HEK293 (cell line): Measurements from ENCODE around the gene EDNRB.

ENCODE experiments used
- CTCF ChIA-PET: fragments of 350-600 bp; formaldehyde crosslinking; extraction: SDS; loops from one replicate; lab custom pipeline; 2021; ENCODE audit warnings: antibody characterized with exemption; lab: Yijun Ruan, JAX
- POLR2A ChIA-PET: fragments of 300-600 bp; formaldehyde crosslinking; extraction: SDS; loops from one replicate; lab custom pipeline; 2020; ENCODE audit warnings: antibody characterized with exemption, inconsistent platforms; lab: Yijun Ruan, JAX
- H3K27ac ChIP-seq: fragments of 200-500 bp; sonication (Bioruptor generic); 2 replicates; pipeline ENCODE4 v1.5.1; 2014; ENCODE audit warnings: low read depth, low read length, control low read depth, inconsistent platforms; ENCODE audit errors: extremely low read depth
- H3K36me3 ChIP-seq, 2 experiments: fragments of 200-500 bp in 1 of 2; sonication (Bioruptor generic) in 1 of 2; 1 replicate in 1 of 2; 2 replicates in 1 of 2; pipeline ENCODE4 v1.5.1; 2014 to 2017; ENCODE audit warnings: inconsistent platforms in 2 of 2, low read length in 2 of 2; ENCODE audit not compliant: control insufficient read depth in 2 of 2, insufficient read depth in 1 of 2
- H3K4me1 ChIP-seq: fragments of 200-500 bp; sonication (Bioruptor generic); 2 replicates; pipeline ENCODE4 v1.5.1; 2014; ENCODE audit warnings: mild to moderate bottlenecking, low read length, inconsistent platforms; ENCODE audit not compliant: control insufficient read depth, insufficient read depth
- H3K4me3 ChIP-seq: 2 replicates; pipeline ENCODE4 v1.5.1; 2011; ENCODE audit warnings: low read depth, mild to moderate bottlenecking, control low read depth, low read length, moderate library complexity
- H3K9me3 ChIP-seq: fragments of 200-500 bp; sonication (Bioruptor generic); 2 replicates; pipeline ENCODE4 v1.5.1; 2014; ENCODE audit warnings: low read depth, low read length, inconsistent platforms; ENCODE audit not compliant: control insufficient read depth, insufficient read depth
- HOXD13 ChIP-seq: sonication (generic); formaldehyde crosslinking; IDR thresholded peaks from 2 replicates; pipeline ENCODE4 v1.8.0; 2022; ENCODE audit warnings: missing genetic modification reagents, borderline replicate concordance
- KLF7 ChIP-seq: fragments of 450-650 bp; formaldehyde crosslinking; IDR thresholded peaks from 2 replicates; pipeline ENCODE4 v1.5.1; 2016; ENCODE audit warnings: missing biosample characterization, missing genetic modification characterization, borderline replicate concordance
- MEIS1 ChIP-seq: sonication (generic); formaldehyde crosslinking; IDR thresholded peaks from 2 replicates; pipeline ENCODE4 v1.8.1; 2022; ENCODE audit warnings: missing genetic modification reagents, mild to moderate bottlenecking, borderline replicate concordance
- ZBTB20 ChIP-seq: fragments of 450-650 bp; formaldehyde crosslinking; IDR thresholded peaks from 2 replicates; pipeline ENCODE4 v1.5.1; 2016; ENCODE audit warnings: missing biosample characterization, missing genetic modification characterization
- ZBTB44 ChIP-seq: fragments of 450-650 bp; IDR thresholded peaks from 2 replicates; pipeline ENCODE4 v1.5.1; 2018; ENCODE audit warnings: missing biosample characterization, mild to moderate bottlenecking, missing genetic modification characterization
- ZNF146 ChIP-seq: fragments of 450-650 bp; formaldehyde crosslinking; IDR thresholded peaks from 2 replicates; pipeline ENCODE4 v1.5.1; 2016; ENCODE audit warnings: missing biosample characterization, missing genetic modification characterization
- ZNF248 ChIP-seq: fragments of 450-650 bp; formaldehyde crosslinking; IDR thresholded peaks from 2 replicates; pipeline ENCODE4 v1.5.1; 2017; ENCODE audit warnings: missing biosample characterization, missing genetic modification characterization
- ZNF37A ChIP-seq: fragments of 450-650 bp; IDR thresholded peaks from 2 replicates; pipeline ENCODE4 v1.5.1; 2018; ENCODE audit warnings: missing biosample characterization, missing genetic modification characterization
- ZNF433 ChIP-seq: fragments of 450-650 bp; formaldehyde crosslinking; IDR thresholded peaks from 2 replicates; pipeline ENCODE4 v1.5.1; 2016; ENCODE audit warnings: missing biosample characterization, missing genetic modification characterization, low read depth
- ZNF514 ChIP-seq: fragments of 450-650 bp; formaldehyde crosslinking; IDR thresholded peaks from 2 replicates; pipeline ENCODE4 v1.5.1; 2016; ENCODE audit warnings: missing biosample characterization, missing genetic modification characterization
- ZNF549 ChIP-seq: fragments of 450-650 bp; IDR thresholded peaks from 2 replicates; pipeline ENCODE4 v1.5.1; 2018; ENCODE audit warnings: missing biosample characterization, missing genetic modification characterization, mild to moderate bottlenecking, inconsistent platforms, moderate library complexity
- ZNF624 ChIP-seq: fragments of 450-650 bp; formaldehyde crosslinking; IDR thresholded peaks from 2 replicates; pipeline ENCODE4 v1.5.1; 2017; ENCODE audit warnings: missing biosample characterization, missing genetic modification characterization
- ZNF664 ChIP-seq: fragments of 450-650 bp; formaldehyde crosslinking; IDR thresholded peaks from 2 replicates; pipeline ENCODE4 v1.5.1; 2016; ENCODE audit warnings: missing biosample characterization, missing genetic modification characterization
- ZNF785 ChIP-seq: fragments of 450-650 bp; formaldehyde crosslinking; IDR thresholded peaks from 2 replicates; pipeline ENCODE4 v1.5.1; 2016; ENCODE audit warnings: missing biosample characterization, missing genetic modification characterization
- TF ChIP-seq, protein P1 (sequence below): fragments of 450-650 bp; formaldehyde crosslinking; IDR thresholded peaks from 2 replicates; pipeline ENCODE4 v1.5.1; 2016; ENCODE audit warnings: missing biosample characterization, missing genetic modification characterization, borderline replicate concordance
- TF ChIP-seq, protein P2 (sequence below): fragments of 450-650 bp; formaldehyde crosslinking; IDR thresholded peaks from 2 replicates; pipeline ENCODE4 v1.5.1; 2016; ENCODE audit warnings: missing biosample characterization, missing genetic modification characterization
- TF ChIP-seq, protein P3 (sequence below): fragments of 450-650 bp; formaldehyde crosslinking; IDR thresholded peaks from 2 replicates; pipeline ENCODE4 v1.5.1; 2016; ENCODE audit warnings: missing biosample characterization, missing genetic modification characterization

EDNRB gene

DNA sequence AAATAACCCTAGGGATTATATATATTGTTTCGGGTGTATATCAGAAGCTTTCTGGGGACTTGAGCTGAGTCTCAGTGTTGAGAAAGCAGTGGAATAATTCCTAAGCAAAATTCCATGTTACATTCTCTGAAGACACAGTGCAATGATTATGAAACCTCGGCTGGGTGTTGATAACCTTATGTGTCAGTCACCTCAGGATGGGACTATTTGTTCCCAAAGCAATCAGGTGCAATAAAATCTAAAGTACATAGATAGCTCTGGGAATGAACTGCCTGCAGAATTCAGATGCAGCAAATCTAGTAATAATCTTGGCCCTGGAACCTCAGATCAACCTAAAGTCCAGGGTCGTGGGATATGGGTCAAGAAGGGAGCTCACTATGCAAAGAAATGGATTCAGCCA lies 53.0 kb downstream of the EDNRB start:
- POLR2A ChIA-PET = no interaction called here
- no peaks in the 10 kb centered on the region for H3K9me3 ChIP-seq
- TF ChIP-seq ZNF37A (tag by site-specific recombination) = no peak
- TF ChIP-seq, all 188 proteins: peak for 0
- CTCF ChIA-PET = interaction anchor here (0.6 kb wide), 1 partner anchor 74 kb away, joined by 3 read pairs; no protein-coding TSS in a partner anchor
- no peaks in the 10 kb centered on the region for H3K4me1 ChIP-seq
- H3K27ac ChIP-seq = no peak overlapping the region
- no peaks in the 10 kb centered on the region for H3K36me3 ChIP-seq
- H3K4me3 ChIP-seq = no peak overlapping the region

GRCh38 chr13:77863144-77863543 lies 55.5 kb downstream of the EDNRB start:
- CTCF ChIA-PET = interaction anchor here (1.6 kb wide), 1 partner anchor 258 kb away, joined by 4 read pairs; no protein-coding TSS in a partner anchor
- TF ChIP-seq, protein P1, sequence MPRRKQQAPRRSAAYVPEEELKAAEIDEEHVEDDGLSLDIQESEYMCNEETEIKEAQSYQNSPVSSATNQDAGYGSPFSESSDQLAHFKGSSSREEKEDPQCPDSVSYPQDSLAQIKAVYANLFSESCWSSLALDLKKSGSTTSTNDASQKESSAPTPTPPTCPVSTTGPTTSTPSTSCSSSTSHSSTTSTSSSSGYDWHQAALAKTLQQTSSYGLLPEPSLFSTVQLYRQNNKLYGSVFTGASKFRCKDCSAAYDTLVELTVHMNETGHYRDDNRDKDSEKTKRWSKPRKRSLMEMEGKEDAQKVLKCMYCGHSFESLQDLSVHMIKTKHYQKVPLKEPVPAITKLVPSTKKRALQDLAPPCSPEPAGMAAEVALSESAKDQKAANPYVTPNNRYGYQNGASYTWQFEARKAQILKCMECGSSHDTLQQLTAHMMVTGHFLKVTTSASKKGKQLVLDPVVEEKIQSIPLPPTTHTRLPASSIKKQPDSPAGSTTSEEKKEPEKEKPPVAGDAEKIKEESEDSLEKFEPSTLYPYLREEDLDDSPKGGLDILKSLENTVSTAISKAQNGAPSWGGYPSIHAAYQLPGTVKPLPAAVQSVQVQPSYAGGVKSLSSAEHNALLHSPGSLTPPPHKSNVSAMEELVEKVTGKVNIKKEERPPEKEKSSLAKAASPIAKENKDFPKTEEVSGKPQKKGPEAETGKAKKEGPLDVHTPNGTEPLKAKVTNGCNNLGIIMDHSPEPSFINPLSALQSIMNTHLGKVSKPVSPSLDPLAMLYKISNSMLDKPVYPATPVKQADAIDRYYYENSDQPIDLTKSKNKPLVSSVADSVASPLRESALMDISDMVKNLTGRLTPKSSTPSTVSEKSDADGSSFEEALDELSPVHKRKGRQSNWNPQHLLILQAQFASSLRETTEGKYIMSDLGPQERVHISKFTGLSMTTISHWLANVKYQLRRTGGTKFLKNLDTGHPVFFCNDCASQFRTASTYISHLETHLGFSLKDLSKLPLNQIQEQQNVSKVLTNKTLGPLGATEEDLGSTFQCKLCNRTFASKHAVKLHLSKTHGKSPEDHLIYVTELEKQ (tag by site-specific recombination) = no peak
- TF ChIP-seq ZNF785 (no peak), ZNF146 (tag by site-specific recombination) (no peak), ZNF514 (tag by site-specific recombination) (no peak), ZNF549 (tag by site-specific recombination) (no peak), ZBTB20 (no peak)
- TF ChIP-seq, protein P2, sequence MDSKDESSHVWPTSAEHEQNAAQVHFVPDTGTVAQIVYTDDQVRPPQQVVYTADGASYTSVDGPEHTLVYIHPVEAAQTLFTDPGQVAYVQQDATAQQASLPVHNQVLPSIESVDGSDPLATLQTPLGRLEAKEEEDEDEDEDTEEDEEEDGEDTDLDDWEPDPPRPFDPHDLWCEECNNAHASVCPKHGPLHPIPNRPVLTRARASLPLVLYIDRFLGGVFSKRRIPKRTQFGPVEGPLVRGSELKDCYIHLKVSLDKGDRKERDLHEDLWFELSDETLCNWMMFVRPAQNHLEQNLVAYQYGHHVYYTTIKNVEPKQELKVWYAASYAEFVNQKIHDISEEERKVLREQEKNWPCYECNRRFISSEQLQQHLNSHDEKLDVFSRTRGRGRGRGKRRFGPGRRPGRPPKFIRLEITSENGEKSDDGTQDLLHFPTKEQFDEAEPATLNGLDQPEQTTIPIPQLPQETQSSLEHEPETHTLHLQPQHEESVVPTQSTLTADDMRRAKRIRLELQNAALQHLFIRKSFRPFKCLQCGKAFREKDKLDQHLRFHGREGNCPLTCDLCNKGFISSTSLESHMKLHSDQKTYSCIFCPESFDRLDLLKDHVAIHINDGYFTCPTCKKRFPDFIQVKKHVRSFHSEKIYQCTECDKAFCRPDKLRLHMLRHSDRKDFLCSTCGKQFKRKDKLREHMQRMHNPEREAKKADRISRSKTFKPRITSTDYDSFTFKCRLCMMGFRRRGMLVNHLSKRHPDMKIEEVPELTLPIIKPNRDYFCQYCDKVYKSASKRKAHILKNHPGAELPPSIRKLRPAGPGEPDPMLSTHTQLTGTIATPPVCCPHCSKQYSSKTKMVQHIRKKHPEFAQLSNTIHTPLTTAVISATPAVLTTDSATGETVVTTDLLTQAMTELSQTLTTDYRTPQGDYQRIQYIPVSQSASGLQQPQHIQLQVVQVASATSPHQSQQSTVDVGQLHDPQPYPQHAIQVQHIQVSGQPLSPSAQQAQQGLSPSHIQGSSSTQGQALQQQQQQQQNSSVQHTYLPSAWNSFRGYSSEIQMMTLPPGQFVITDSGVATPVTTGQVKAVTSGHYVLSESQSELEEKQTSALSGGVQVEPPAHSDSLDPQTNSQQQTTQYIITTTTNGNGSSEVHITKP (tag by site-specific recombination) = no peak
- TF ChIP-seq, all 188 proteins: peak for 0
- Histone ChIP-seq H3K4me3 (no peak overlapping the region), H3K9me3 (no peaks in the 10 kb centered on the region), H3K36me3 (no peaks in the 10 kb centered on the region), H3K4me1 (no peaks in the 10 kb centered on the region), H3K27ac (no peak overlapping the region)
- POLR2A ChIA-PET = no interaction called here

GRCh38 chr13:77861741-77862140 lies 56.9 kb downstream of the EDNRB start:
- POLR2A ChIA-PET = no interaction called here
- TF ChIP-seq ZNF248 = no peak
- no peak for TF ChIP-seq HOXD13 (CRISPR knock-in tag)
- no peak for TF ChIP-seq MEIS1 (CRISPR knock-in tag)
- no peak for TF ChIP-seq ZNF433 (tag by site-specific recombination)
- TF ChIP-seq, protein P3, sequence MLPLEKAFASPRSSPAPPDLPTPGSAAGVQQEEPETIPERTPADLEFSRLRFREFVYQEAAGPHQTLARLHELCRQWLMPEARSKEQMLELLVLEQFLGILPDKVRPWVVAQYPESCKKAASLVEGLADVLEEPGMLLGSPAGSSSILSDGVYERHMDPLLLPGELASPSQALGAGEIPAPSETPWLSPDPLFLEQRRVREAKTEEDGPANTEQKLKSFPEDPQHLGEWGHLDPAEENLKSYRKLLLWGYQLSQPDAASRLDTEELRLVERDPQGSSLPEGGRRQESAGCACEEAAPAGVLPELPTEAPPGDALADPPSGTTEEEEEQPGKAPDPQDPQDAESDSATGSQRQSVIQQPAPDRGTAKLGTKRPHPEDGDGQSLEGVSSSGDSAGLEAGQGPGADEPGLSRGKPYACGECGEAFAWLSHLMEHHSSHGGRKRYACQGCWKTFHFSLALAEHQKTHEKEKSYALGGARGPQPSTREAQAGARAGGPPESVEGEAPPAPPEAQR (tag by site-specific recombination) = no peak
- no peak for TF ChIP-seq ZNF624
- no peak for TF ChIP-seq KLF7
- no peak for TF ChIP-seq ZNF664
- TF ChIP-seq ZBTB44 = no peak
- no peaks in the 10 kb centered on the region for H3K36me3 ChIP-seq
- no peak overlapping the region for H3K27ac ChIP-seq
- CTCF ChIA-PET = no interaction called here
- no peaks in the 10 kb centered on the region for H3K4me1 ChIP-seq
- no peak overlapping the region for H3K4me3 ChIP-seq
- H3K9me3 ChIP-seq = no peaks in the 10 kb centered on the region
